ENCODE results near the gene C1orf198. TPM values are rescaled to one million over a fixed set of nuclear protein-coding genes. Genes with fewer than 3 reads are reported as not detected.

The C1orf198 gene
- polyA plus RNA-seq, 12 donors, result 59.5 to 148 (median 70.9) TPM

GRCh38 chr1:230788561-230789275 is 79.6 kb downstream of the C1orf198 start:
- no peak for DNase-seq

- DNase-seq, result no peak
These were observed 80.8 kb downstream of the C1orf198 start for GRCh38 chr1:230787471-230787870.

Other genes starting within 250 kb of the C1orf198 start
- 10 to 100 TPM in 11 of 12 donors, not detected in 1; 14.7 to 26.4 (median 21.9) TPM for gene COG2, start 226.0 kb downstream of the C1orf198 start, polyA plus RNA-seq (ENCODE audit: insufficient read length in 12 of 12)
- gene AGT, start 154.4 kb downstream of the C1orf198 start, polyA plus RNA-seq (ENCODE audit: insufficient read length in 12 of 12), result 10 to 100 TPM in 9 of 12 donors, 1 to 10 TPM in 2, not detected in 1; 4.3 to 33.9 (median 15.0) TPM
- 1 to 10 TPM in 6 of 12 donors, under 1 TPM in 5, not detected in 1; 0.38 to 4.9 (median 1.2) TPM for gene CAPN9, start 121.1 kb downstream of the C1orf198 start, polyA plus RNA-seq (ENCODE audit: insufficient read length in 12 of 12)
- 10 to 100 TPM in 11 of 12 donors, not detected in 1; 15.9 to 35.5 (median 22.4) TPM for gene TTC13, start 110.3 kb upstream of the C1orf198 start, polyA plus RNA-seq (ENCODE audit: insufficient read length in 12 of 12)
- 10 to 100 TPM in 11 of 12 donors, not detected in 1; 15.1 to 22.8 (median 16.8) TPM for gene ARV1, start 110.6 kb upstream of the C1orf198 start, polyA plus RNA-seq (ENCODE audit: insufficient read length in 12 of 12)
- 10 to 100 TPM in 3 of 12 donors, 1 to 10 TPM in 8, not detected in 1; 6.7 to 19.8 (median 9.1) TPM for gene FAM89A, start 171.7 kb upstream of the C1orf198 start, polyA plus RNA-seq (ENCODE audit: insufficient read length in 12 of 12)

All from muscle of arm (tissue), 12 donors.